ENCODE results near the gene TACR2. TPM values are rescaled to one million over a fixed set of nuclear protein-coding genes. Genes with fewer than 3 reads are reported as not detected.

TACR2 gene
- total RNA-seq, 4 donors from 2014 or later, result 0.36 to 0.49 TPM; not detected in 2

- in situ Hi-C loops (cut with MboI; ENCODE audit: low sequenced_read_pairs in 4 of 4) (loop anchor here in 1 of 4 donors (25.0 kb wide), 1 partner anchor 423 kb away; the partner anchor contains the start of gene KIFBP), intact Hi-C loops (cut with DNase I; ENCODE audit: low total_unique reads) (no loop called here)
- ATAC-seq (no peak), DNase-seq (no peak)
- no peaks in the 10 kb centered on the region for H3K36me3 ChIP-seq
- H3K27me3 ChIP-seq, result no peaks in the 10 kb centered on the region
- no peak for TF ChIP-seq POLR2A (IDR thresholded peaks at IDR 0.05)
- TF ChIP-seq CTCF (IDR thresholded peaks at IDR 0.05 in 4 of 5, conservative IDR thresholded peaks at IDR 0.05 in 1 of 5), result no peak
- H3K27ac ChIP-seq, result peak overlapping the region in 2 of 4 donors; percentile 87 to 90
- no peaks in the 10 kb centered on the region for H3K9me3 ChIP-seq
- H3K4me3 ChIP-seq, result no peak overlapping the region
- peaks cover 17 to 31% of the 10 kb centered on the region in 2 donors for H3K4me1 ChIP-seq
Observed at GRCh38 chr10:69410487-69410886, 6.2 kb downstream of the TACR2 start.

- Histone ChIP-seq H3K4me1 (peaks cover 17 to 31% of the 10 kb centered on the region in 2 donors), H3K36me3 (no peaks in the 10 kb centered on the region), H3K4me3 (no peak overlapping the region), H3K9me3 (no peaks in the 10 kb centered on the region), H3K27ac (peak overlapping the region in 2 of 4 donors; percentile 87 to 90), H3K27me3 (no peaks in the 10 kb centered on the region)
- TF ChIP-seq CTCF (IDR thresholded peaks at IDR 0.05 in 4 of 5, conservative IDR thresholded peaks at IDR 0.05 in 1 of 5), result no peak
- no peak for TF ChIP-seq POLR2A (IDR thresholded peaks at IDR 0.05)
- intact Hi-C loops (cut with DNase I; ENCODE audit: low total_unique reads), result loop anchor here (1.0 to 5.0 kb wide), 3 partner anchors 12 to 227 kb away; no protein-coding TSS in a partner anchor
- ATAC-seq (peak in 1 of 2 donors; percentile 9), DNase-seq (peak in 1 of 2 donors; percentile 59)
- in situ Hi-C loops (cut with MboI; ENCODE audit: low sequenced_read_pairs in 4 of 4), result loop anchor here in 1 of 4 donors (25.0 kb wide), 1 partner anchor 423 kb away; the partner anchor contains the start of gene KIFBP
Observed at GRCh38 chr10:69409968-69410367, 6.8 kb downstream of the TACR2 start.

GRCh38 chr10:69409176-69409495 is 7.6 kb downstream of the TACR2 start:
- no peak for TF ChIP-seq POLR2A (IDR thresholded peaks at IDR 0.05)
- no peak for TF ChIP-seq CTCF (IDR thresholded peaks at IDR 0.05 in 4 of 5, conservative IDR thresholded peaks at IDR 0.05 in 1 of 5)
- H3K27ac ChIP-seq, result peak overlapping the region; percentile 87 to 99 (median 90)
- DNase-seq, result no peak
- H3K4me1 ChIP-seq, result peaks cover 17 to 31% of the 10 kb centered on the region in 2 donors
- no peaks in the 10 kb centered on the region for H3K27me3 ChIP-seq
- peaks cover 0 to under 1% of the 10 kb centered on the region in 2 donors for H3K36me3 ChIP-seq
- intact Hi-C loops (cut with DNase I; ENCODE audit: low total_unique reads) (loop anchor here (1.0 to 5.0 kb wide), 3 partner anchors 13 to 228 kb away; no protein-coding TSS in a partner anchor), in situ Hi-C loops (cut with MboI; ENCODE audit: low sequenced_read_pairs in 4 of 4) (loop anchor here in 1 of 4 donors (25.0 kb wide), 1 partner anchor 422 kb away; the partner anchor contains the start of gene KIFBP)
- peak overlapping the region; percentile 51 to 67 (median 59) for H3K4me3 ChIP-seq
- ATAC-seq, result peak; percentile 11 to 35
- no peaks in the 10 kb centered on the region for H3K9me3 ChIP-seq

GRCh38 chr10:69408318-69409175 is 8.2 kb downstream of the TACR2 start:
- Histone ChIP-seq H3K27ac (peak overlapping the region; percentile 87 to 99 (median 90)), H3K36me3 (peaks cover 0 to 7% of the 10 kb centered on the region in 2 donors), H3K4me1 (peaks cover 17 to 31% of the 10 kb centered on the region in 2 donors), H3K27me3 (no peaks in the 10 kb centered on the region), H3K9me3 (no peaks in the 10 kb centered on the region), H3K4me3 (peak overlapping the region; percentile 51 to 67 (median 59))
- ATAC-seq (peak; percentile 73 to 81), DNase-seq (peak; percentile 85 to 92)
- TF ChIP-seq CTCF (IDR thresholded peaks at IDR 0.05 in 4 of 5, conservative IDR thresholded peaks at IDR 0.05 in 1 of 5) (peak; percentile 19 to 91 (median 64)), POLR2A (IDR thresholded peaks at IDR 0.05) (peak; percentile 35 to 43)
- intact Hi-C loops (cut with DNase I; ENCODE audit: low total_unique reads), result loop anchor here (1.0 to 5.0 kb wide), 4 partner anchors 14 to 229 kb away; no protein-coding TSS in a partner anchor
- in situ Hi-C loops (cut with MboI; ENCODE audit: low sequenced_read_pairs in 4 of 4), result loop anchor here in 1 of 4 donors (25.0 kb wide), 1 partner anchor 421 kb away; the partner anchor contains the start of gene KIFBP
